Raji (cell line): ENCODE measurements around the gene ZNF488.

ENCODE experiments used
- POLR2A ChIP-seq: IDR thresholded peaks from 2 replicates; pipeline ENCODE4 v1.6.1; 2011; ENCODE audit warnings: low read depth, low read length, control low read depth; ENCODE audit not compliant: insufficient read depth

Gene ZNF488

GRCh38 chr10:47353351-47353750, 30.7 kb downstream of the ZNF488 start:
- TF ChIP-seq POLR2A, result no peak

DNA sequence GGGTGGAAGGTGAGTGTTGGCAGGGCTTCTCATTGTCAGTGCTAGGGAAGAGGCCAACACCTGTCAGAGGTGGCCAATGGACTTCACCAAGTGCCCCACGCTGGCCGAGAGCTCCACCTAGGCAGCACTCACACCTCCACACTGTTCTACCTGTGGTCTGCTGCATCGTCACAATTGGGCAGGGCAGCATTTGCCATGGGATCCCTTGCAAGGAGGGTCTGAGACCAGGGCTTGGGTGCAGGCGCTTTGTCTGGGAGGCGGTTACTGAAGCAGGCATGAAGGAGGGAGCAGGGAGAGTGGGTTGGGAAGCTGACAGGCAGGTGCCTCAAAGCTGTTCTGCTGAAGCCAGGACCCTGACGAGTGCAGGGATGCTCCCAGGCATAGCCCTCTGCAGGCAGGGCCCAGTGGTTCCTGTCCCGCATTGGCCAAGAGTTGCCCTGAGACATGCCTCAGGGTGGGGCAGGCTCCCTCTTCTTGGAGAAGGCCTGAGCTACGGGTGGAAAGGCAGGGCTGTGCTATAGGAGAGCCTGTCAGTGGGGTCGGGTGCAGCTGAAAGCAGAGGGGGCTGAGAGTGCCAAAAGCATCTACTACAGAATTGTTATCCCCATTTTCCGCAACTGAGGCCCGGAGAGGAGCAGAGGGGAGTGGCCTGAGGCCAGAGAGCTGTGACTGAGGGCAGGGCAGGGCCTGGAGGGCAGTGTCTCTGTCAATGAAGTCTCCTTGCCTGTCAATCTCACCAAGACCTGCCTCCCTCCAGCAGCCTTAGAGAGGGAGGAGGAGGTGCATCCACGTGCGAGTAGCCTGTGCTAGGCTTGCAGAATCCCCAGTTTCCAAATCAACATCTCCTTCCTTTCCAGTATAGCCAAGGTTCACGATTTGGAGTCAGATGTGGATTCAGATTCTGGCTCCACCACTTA, 31.9 kb downstream of the ZNF488 start:
- TF ChIP-seq POLR2A, result no peak

- no peak for TF ChIP-seq POLR2A
Observed at GRCh38 chr10:47350671-47351640, 33.1 kb downstream of the ZNF488 start.

DNA sequence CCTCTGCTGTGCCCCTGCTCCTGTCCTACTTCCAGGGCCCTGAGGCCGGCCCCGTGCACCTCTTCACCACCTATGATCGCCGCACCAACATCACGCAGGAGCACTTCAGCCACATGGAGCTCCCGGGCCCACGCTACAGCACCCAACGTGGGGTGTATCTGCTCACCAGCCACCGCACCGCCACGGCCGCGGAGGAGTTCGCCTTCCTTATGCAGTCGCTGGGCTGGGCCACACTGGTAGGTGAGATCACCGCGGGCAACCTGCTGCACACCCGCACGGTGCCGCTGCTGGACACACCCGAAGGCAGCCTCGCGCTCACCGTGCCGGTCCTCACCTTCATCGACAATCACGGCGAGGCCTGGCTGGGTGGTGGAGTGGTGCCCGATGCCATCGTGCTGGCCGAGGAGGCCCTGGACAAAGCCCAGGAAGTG, 34.1 kb downstream of the ZNF488 start:
- no peak for TF ChIP-seq POLR2A

DNA sequence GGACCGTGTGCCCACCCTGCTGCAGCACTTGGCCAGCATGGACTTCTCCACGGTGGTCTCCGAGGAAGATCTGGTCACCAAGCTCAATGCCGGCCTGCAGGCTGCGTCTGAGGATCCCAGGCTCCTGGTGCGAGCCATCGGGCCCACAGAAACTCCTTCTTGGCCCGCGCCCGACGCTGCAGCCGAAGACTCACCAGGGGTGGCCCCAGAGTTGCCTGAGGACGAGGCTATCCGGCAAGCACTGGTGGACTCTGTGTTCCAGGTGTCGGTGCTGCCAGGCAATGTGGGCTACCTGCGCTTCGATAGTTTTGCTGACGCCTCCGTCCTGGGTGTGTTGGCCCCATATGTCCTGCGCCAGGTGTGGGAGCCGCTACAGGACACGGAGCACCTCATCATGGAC, 34.6 kb downstream of the ZNF488 start:
- TF ChIP-seq POLR2A, result no peak

DNA sequence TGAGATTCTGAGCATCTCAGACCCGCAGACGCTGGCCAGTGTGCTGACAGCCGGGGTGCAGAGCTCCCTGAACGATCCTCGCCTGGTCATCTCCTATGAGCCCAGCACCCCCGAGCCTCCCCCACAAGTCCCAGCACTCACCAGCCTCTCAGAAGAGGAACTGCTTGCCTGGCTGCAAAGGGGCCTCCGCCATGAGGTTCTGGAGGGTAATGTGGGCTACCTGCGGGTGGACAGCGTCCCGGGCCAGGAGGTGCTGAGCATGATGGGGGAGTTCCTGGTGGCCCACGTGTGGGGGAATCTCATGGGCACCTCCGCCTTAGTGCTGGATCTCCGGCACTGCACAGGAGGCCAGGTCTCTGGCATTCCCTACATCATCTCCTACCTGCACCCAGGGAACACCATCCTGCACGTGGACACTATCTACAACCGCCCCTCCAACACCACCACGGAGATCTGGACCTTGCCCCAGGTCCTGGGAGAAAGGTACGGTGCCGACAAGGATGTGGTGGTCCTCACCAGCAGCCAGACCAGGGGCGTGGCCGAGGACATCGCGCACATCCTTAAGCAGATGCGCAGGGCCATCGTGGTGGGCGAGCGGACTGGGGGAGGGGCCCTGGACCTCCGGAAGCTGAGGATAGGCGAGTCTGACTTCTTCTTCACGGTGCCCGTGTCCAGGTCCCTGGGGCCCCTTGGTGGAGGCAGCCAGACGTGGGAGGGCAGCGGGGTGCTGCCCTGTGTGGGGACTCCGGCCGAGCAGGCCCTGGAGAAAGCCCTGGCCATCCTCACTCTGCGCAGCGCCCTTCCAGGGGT, 35.2 kb downstream of the ZNF488 start:
- no peak for TF ChIP-seq POLR2A

DNA sequence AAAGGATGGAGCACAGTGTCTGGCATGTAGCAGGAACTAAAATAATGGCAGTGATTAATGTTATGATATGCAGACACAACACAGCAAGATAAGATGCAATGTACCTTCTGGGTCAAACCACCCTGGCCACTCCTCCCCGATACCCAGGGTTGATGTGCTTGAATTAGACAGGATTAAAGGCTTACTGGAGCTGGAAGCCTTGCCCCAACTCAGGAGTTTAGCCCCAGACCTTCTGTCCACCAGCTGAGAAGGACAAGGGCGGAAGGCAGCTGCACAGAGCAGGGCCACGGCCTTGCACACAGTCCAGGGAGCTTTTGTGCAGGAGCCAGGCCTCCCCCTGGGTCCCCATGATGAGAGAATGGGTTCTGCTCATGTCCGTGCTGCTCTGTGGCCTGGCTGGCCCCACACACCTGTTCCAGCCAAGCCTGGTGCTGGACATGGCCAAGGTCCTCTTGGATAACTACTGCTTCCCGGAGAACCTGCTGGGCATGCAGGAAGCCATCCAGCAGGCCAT, 35.9 kb downstream of the ZNF488 start, which contains the start of gene RBP3:
TSS of gene RBP3 (plus strand) at position 226 of the 514 bp plus-strand sequence. CDS start at position 348, 122 bp downstream.
- TF ChIP-seq POLR2A, result no peak

DNA sequence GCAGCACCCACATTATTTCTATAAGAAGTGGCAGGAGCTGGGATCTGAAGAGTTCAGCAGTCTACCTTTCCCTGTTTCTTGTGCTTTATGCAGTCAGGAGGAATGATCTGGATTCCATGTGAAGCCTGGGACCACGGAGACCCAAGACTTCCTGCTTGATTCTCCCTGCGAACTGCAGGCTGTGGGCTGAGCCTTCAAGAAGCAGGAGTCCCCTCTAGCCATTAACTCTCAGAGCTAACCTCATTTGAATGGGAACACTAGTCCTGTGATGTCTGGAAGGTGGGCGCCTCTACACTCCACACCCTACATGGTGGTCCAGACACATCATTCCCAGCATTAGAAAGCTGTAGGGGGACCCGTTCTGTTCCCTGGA, 36.8 kb downstream of the ZNF488 start:
- no peak for TF ChIP-seq POLR2A

DNA sequence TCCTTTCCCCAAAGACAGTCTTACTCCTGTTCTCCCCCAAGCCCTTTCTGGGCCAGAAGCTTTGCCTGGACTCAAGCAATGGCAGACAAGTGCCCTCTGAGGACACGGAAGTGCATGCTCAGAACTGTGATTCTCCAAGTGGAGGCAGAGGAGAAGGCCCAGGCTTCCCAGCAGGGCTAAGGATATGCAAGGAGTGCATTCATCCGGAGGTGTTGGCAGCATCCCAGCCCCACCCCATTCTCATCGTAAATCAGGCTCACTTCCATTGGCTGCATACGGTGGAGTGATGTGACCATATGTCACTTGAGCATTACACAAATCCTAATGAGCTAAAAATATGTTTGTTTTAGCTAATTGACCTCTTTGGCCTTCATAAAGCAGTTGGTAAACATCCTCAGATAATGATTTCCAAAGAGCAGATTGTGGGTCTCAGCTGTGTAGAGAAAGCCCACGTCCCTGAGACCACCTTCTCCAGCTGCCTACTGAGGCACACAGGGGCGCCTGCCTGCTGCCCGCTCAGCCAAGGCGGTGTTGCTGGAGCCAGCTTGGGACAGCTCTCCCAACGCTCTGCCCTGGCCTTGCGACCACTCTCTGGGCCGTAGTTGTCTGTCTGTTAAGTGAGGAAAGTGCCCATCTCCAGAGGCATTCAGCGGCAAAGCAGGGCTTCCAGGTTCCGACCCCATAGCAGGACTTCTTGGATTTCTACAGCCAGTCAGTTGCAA, 37.4 kb downstream of the ZNF488 start:
- TF ChIP-seq POLR2A, result no peak

DNA sequence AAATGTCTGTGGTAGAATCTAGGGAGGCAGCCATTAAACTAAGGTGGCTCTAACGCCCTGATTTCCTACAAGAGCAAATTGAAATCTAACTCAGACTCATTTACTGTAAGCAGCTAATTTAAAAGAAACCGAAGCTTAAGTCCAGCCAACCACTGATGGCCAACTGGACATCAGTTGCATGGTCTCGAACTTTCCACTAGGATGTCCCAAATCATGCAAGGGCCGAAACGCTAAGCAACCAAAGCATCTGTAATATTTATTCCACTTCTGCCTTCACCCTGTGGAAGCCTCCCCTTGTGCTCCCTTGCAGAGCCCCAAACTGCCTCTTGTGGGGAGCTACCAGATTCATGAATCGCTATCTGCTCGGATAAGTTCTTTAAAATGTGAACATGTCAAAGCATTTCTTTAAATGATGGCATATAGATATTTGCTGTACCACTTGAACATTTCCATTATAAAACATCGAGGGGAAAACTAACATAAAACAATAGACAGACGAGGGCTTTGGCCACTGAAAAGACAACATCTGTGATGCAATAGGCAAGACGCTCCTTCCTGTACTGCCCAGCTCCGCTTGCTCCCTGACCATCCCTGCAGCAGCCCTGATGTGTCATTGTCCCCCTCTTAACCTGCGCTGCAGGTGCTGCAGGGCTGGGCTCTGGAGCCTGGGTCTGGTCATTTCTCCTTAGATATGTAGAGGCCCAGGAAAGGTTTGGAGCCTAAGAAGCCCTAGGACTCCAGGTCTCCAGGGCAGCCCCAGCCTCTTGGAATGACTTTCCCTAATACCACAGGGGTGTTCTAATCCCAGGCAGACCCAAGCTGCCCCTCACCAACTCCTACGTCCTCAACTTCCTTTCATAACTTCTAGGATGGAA, 38.9 kb downstream of the ZNF488 start:
- no peak for TF ChIP-seq POLR2A

DNA sequence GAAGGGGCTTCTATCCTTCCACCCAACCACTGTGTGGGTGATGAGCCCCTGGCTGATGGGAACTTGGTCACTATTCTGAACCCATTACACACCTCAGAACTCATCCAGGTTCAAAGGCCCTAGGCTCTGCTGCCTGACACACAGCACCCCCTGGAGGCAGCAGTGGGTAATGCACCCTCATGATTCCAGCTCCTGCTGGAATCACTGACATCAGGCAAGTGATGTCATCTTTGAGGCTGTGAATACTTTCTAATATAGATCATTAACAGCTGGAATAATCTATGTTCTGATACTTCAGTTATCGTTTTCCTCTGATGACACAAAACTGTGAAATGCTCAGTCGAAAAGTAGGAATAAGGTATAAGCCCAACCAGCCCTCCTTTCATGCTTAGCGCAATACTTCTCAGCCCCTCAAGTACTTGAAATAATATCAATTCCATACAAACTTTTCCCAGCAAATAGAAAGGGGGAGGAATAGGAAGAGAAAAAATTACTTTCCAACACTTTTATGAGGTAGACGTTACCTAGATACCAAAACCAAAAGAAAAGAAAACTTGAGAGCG, 43.4 kb downstream of the ZNF488 start:
- TF ChIP-seq POLR2A, result no peak

- no peak for TF ChIP-seq POLR2A
Observed at GRCh38 chr10:47339759-47340607, 44.1 kb downstream of the ZNF488 start.

- TF ChIP-seq POLR2A, result no peak
Observed at GRCh38 chr10:47339186-47339735, 44.8 kb downstream of the ZNF488 start.
